DOHH2 (cell line): ENCODE measurements around the gene HCN2.

ENCODE experiments used
- CTCF ChIP-seq: fragments of 200-600 bp; sonication (generic); IDR thresholded peaks from one replicate; pipeline ENCODE4 v1.5.1; 2014; ENCODE audit warnings: antibody characterized with exemption, mild to moderate bottlenecking, low read depth, low read length; ENCODE audit not compliant: poor library complexity, severe bottlenecking
- EZH2phosphoT487 ChIP-seq: fragments of 200-600 bp; sonication (generic); IDR thresholded peaks from 2 replicates; pipeline ENCODE4 v1.6.1; 2017; ENCODE audit warnings: borderline replicate concordance, mild to moderate bottlenecking, antibody characterized with exemption, low read length, moderate library complexity, mixed read lengths

- TF ChIP-seq CTCF (no peak), EZH2phosphoT487 (no peak)
Observed at GRCh38 chr19:621819-622218, 32.1 kb downstream of the HCN2 start.
